NCI-H2196 (cell line): ENCODE measurements around the gene MICA.
"Not testable (repeated sequence)": the region's sequence is repeated elsewhere in the genome, so short reads cannot be mapped to it uniquely, and the experiment has no call there.

Source experiments
- DNase-seq: peaks from one replicate; lab custom pipeline; 2025; ENCODE audit not compliant: unreplicated experiment; lab: John Stamatoyannopoulos, UW

The MICA gene

DNA sequence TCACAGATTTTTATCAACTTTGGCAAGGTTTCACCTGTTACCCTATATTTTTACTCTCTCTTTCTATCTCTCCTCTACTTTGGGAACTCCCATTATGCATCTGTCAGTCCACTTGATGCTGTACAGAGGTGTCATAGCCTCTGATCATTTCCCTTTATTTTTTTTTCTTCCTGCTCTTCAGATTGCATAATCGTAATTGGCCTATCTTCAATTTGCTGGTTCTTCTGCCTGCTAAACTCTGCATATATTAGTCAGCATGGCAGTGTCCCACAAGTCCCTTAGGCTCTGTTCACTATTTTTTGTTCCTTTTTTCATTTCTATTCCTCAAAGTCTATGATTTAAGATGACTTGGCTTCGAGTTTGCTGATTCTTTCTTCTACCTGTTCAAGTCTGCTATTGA is 49.9 kb downstream of the MICA start:
- no peak for DNase-seq

DNA sequence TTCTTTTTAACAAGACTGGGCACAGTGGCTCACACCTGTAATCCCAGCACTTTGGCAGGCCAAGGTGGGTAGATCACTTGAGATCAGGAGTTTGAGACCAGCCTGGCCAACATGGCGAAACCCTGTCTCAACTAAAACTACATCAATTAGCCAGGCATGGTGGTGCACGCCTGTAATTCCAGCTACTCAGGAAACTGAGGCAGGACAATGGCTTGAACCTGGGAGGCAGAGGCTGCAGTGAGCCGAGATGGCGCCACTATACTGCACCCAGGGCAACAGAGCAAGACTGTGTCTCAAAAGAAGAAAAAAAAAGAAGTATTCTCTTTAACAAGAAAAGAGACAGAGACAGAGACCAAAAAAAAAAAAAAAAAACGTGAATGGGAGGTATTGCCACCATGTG is 56.5 kb downstream of the MICA start:
- not testable (repeated sequence) for DNase-seq

DNA sequence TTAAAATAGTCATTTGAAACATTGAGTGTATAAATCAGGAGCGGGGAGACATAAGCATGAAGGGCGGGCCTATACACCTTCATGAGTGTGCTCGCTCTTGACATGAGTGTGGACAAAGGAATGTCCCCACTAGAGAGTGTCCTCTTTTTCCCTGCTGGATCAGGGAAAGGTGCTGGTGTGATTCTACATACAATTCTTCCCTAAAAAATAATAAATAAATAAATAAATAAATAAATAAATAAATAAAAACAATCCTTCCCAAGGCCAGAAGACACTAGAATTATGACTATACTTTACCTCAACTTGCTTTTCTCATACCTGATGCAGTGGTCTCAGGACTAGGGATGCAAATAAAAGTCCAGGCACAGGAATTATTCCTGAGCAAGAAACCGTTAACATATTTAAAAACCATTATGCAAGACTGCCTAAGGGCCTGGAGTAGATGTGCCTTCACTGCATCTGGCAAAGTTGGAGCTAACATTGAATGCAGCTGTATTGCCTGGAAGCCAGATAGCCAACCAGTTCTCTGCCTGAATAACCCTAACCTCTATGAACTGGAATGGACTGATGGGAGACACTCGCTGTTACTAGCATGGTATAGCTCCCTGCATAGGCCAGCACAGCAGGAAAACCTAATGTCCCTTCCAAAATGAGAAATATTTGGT is 57.1 kb downstream of the MICA start:
- no peak for DNase-seq

DNA sequence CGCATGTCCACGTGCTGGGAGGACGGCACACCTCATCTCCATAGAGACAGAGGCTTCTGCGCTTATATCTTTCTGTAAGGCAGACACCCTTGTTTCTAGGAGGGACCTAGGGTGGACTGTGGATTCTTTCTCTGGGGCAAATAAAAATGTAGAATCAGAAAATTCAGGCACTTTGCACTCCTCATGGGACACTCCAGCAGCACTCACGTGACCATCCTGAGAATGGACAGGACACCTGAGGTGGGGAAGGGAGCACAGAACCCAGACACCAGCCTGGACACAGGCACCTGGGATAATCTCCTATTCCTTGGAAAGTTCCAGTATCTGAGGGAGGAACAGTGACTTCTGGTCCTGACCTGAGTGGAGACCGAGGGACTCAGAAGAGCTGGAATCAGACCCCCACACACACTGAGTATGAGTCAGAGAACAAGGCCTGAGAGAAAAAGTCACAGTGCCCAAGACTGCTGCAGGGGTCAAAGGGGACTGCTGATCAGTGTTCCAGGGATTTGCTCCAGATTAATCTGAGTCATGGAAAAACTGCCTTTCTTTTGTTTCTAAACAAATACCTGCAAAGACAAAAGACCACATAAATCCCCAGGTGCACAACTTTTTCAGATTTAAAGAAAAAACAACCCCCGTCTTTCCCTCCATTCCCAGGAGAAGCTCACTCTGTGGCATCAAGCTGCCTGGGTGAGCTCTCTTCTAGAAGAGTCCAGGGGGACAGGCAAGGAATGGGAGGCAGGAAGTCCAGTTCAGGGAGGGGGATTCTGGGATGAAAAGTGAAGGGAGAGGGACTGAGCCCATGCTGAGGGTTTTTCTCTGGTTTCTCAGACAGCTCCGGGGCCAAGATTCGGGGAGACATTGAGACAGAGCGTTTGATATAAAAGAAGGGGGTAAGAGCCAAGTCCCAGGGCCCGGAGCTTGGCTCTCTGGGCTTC is 58.9 kb downstream of the MICA start:
- DNase-seq, result peak; percentile 35

DNA sequence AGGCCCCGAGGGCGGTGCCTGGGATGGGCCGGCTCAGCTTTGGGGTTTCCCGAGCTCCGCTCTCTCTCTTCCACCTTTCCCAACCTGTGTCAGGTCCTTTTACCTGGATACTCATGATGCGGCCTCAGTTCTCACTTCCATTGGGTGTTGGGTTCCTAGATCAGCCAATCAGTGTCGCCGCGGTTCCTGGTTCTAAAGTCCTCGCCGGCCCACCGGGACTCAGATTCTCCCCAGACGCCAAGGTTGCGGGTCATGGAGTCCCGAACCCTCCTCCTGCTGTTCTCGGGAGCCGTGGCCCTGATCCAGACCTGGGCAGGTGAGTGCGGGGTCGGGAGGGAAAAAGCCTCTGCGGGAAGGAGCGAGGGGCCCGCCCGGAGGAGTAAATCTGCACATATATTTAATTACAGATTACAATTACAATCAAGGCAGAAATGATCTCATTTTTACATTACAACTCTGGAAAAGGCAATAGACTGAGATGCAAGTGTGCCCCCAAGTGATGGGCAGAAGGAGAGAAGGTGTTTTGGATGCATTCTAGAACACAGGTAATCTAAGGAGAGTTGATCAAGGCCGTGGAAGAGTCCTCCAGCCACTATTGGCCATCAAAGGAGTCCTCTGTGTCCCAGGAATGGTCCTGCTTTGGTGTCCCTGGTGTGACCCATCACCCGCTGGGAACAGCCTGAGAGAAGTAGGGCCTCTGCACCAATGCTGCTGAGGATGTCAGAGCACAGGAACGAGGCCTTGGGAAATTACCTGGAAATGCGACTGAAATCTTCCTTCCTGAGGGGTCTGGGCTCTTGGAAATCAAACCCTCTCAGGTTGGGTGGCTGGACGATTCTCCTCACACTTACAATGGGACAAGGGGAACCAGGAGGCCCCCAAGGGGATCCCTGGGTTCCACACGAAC is 59.8 kb downstream of the MICA start:
- DNase-seq, result peak; percentile 91

DNA sequence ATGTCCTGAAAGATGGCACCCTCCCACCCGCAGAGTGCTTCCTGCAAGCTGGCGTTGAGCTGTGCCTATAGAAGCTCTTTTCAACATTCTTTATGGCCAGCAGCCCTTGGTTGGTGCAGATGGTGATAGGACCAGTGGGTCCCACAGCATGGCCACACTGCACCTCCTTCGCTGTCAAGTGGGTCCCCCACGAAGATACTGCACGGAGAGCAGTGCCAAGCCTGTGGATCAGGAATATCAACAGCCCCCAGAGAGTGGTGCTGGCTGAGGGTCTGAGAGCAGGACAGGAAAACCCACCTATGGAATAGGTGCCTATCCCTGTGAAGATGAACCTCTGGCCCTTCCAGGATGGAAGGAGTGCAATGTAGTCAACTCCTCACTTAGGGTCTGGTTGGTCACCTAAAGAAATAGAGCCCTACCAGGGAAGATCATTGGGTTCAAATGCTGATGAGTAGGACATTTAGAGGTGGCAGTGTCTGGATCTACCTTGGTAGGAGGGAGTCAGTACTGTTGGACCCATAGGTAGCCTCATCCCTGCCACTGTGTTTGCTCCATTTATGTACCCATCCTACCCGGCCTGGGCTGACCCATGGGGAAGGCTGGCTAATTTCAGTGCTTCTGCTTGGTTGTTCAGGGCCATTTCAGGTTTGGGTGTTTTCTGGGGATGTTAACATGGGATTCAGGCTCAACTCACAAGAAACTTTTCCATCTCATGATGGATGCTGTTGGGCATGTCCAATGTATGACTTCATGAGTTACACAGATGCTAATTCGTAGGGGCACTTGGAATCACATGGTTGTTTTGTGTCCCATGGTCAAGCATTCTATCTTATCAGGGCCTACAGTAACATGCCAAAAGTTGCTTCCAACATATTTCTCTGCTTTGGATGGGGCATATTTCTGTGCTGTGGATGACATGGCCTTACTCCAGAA is 61.1 kb downstream of the MICA start:
- no peak for DNase-seq
